Measurements from ENCODE around the gene TFCP2L1.
"Not testable (repeated sequence)": the region's sequence is repeated elsewhere in the genome, so short reads cannot be mapped to it uniquely, and the experiment has no call there.

The TFCP2L1 gene, protein sequence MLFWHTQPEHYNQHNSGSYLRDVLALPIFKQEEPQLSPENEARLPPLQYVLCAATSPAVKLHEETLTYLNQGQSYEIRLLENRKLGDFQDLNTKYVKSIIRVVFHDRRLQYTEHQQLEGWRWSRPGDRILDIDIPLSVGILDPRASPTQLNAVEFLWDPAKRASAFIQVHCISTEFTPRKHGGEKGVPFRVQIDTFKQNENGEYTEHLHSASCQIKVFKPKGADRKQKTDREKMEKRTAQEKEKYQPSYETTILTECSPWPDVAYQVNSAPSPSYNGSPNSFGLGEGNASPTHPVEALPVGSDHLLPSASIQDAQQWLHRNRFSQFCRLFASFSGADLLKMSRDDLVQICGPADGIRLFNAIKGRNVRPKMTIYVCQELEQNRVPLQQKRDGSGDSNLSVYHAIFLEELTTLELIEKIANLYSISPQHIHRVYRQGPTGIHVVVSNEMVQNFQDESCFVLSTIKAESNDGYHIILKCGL

DNA sequence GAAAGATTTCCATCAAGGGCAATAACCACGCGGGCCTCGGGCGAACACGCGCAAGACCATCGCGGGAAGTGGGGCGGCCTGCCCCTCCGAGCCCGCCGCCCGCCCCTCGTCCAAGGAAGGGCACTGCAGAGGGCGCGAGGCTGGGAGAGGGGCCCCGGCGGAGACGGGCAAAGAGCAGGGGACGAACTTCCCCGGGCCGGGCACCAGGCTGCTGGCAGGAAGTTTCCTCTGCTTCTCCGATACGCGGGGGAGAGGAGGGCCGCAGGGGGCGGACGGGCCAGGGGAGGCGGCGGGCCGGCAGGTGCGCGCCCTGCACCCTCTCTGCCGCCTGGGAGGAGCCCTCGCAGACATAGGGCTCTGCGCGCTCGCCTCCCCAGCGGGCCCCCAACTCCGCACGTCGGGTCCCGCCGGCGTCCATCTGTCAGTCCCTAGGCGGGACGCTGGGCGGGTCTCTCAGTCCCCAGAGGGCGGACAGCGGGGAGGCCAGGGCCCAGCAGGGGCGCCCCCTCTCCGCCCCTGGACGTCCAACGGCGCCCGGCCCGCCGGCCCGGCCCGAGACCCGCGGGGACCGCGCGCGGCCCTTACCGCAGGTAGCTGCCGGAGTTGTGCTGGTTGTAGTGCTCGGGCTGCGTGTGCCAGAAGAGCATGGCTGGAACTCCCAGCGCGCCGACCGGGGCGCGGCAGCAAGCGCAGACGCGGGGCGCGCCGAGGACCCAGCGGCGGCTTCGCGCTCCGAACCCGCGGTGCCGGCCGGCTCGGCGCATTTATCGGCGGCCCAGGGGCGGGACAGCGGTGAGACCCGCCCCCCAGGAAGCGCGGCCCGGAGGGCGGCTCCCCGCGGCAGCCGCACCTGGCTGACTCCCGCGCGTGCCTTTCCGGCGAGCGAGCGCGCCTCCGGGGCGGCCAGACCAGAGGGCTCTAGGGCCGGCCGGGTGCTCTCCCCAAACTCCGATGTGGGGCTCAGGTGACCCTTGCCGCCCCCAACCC is at the start of gene TFCP2L1:
TSS of gene TFCP2L1 (minus strand) at position 740 of the 987 bp plus-strand sequence. CDS start at position 647, 93 bp downstream.
- DNase-seq (ENCODE audit: low read depth, low spot score): peak; percentile 49

- DNase-seq (ENCODE audit: low read depth, low spot score): no peak
Measured at GRCh38 chr2:121333834-121334558, 49.0 kb upstream of the TFCP2L1 start.

DNA sequence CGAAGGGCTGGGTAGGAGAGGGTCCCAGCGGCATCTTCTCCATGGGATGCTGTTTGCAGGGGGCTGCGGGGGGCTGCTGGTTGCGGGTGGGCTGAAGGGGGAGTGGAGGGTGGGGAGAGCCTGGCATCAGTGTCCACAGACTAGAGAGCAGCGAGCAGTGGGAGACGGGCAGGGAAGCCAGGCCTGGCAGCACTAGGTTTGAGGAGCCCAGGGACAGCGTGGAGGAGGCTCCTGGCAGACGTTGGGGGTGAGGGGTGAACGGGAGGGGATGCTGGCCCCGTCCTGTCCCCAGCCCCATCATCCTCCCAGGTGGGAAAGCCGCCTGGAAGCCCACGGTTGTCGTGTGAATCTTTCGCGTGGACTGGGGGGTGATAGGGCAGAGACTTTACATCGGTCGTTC is 48.2 kb upstream of the TFCP2L1 start:
- no peak for DNase-seq (ENCODE audit: low read depth, low spot score)

DNA sequence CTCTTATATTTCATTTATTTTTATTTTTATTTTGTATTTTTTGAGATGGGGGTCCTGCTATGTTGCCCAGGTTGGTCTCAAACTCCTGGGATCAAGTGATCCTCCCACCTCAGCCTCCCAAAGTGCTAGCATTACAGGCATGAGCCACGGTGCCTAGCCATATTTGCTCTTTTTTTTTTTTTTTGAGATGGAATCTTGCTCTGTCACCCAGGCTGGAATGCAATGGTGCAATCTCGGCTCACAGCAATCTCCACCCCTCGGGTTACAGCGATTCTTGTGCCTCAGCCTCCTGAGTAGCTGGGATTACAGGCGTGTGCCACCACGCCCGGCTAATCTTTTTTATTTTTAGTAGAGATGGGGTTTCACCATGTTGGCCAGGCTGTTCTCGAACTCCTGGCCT is 46.3 kb upstream of the TFCP2L1 start:
- DNase-seq (ENCODE audit: low read depth, low spot score): not testable (repeated sequence)

GRCh38 chr2:121330921-121331320 is 45.9 kb upstream of the TFCP2L1 start:
- DNase-seq (ENCODE audit: low read depth, low spot score): no peak

DNA sequence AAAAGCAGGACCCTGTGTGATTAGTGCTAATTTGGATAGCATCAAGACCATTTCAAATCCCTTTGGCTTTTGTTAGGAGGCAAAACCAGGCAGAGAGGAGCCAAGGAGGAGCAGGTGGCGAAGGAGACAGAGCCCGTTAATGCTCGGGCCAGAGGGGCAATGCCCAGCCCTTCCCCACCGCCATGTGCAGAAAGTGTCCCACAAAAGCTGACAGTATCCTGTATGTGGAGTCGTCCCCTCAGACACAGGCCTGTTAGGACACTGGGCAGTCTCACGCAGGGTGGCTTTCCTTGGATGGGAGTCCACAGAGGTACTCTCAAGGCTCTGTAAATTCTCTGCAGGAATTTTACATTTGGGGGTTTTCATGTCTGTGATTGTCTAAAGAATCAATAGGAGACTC is 44.8 kb upstream of the TFCP2L1 start:
- no peak for DNase-seq (ENCODE audit: low read depth, low spot score)

- DNase-seq (ENCODE audit: low read depth, low spot score): no peak
Measured at GRCh38 chr2:121326628-121327027, 41.6 kb upstream of the TFCP2L1 start.

- DNase-seq (ENCODE audit: low read depth, low spot score): no peak
Measured at GRCh38 chr2:121324601-121325000, 39.6 kb upstream of the TFCP2L1 start.

- no peak for DNase-seq (ENCODE audit: low read depth, low spot score)
Measured at GRCh38 chr2:121321476-121321875, 36.5 kb upstream of the TFCP2L1 start.

GRCh38 chr2:121319941-121320340 is 34.9 kb upstream of the TFCP2L1 start:
- no peak for DNase-seq (ENCODE audit: low read depth, low spot score)

DNA sequence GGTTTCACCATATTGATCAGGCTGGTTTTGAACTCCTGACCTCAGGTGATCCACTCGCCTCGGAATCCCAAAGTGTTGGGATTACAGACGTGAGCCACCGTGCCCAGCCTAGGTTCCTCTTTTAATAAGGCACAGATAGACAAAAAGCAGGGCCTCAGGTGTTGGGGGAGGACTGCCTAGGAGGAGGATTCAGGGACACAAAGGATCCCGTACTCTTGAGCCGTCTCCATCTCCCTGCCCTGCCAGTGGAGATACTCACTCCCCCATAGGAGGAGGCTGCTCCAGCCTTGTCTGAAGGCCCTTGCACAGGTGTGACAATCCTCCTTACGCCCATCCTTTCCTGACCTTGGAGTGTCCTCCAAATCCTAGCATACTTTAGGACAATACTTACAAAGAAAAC is 32.0 kb upstream of the TFCP2L1 start:
- no peak for DNase-seq (ENCODE audit: low read depth, low spot score)

DNA sequence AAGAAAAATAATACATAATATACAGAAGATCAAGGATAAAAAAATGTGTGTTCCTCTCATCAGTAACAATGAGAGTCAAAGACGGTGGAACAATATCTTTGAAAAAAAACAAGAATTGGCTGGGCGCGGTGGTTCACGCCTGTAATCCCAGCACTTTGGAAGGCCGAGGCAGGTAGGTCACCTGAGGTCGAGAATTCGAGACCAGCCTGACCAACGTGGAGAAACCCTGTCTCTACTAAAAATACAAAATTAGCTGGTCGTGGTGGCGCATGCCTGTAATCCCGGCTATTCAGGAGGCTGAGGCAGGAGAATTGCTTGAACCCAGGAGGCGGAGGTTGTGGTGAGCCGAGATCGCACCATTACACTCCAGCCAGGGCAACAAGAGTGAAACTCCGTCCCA is 28.7 kb upstream of the TFCP2L1 start:
- DNase-seq (ENCODE audit: low read depth, low spot score): not testable (repeated sequence)

DNA sequence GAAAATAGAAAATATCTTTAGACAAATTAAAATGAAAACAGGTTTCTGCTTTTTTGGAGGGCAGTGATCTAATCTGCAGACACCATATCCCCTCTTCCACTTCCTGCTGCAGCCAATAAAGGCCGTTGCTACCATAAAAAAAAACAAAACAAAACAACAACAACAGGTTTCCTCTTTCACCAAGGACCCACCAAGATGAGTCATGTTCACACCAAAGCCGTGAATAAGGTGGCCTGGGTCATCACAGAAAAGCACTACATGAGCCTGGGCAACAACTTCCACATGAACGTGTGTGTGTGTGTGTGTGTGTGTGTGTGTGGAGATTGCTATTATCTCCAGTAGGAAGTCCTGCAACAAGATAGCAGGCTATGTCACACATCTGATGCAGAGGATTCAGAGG is 24.8 kb upstream of the TFCP2L1 start:
- DNase-seq (ENCODE audit: low read depth, low spot score): peak; percentile 40

- DNase-seq (ENCODE audit: low read depth, low spot score): no peak
Measured at GRCh38 chr2:121309323-121309722, 24.3 kb upstream of the TFCP2L1 start.

- no peak for DNase-seq (ENCODE audit: low read depth, low spot score)
Measured at GRCh38 chr2:121307048-121307447, 22.0 kb upstream of the TFCP2L1 start.

DNA sequence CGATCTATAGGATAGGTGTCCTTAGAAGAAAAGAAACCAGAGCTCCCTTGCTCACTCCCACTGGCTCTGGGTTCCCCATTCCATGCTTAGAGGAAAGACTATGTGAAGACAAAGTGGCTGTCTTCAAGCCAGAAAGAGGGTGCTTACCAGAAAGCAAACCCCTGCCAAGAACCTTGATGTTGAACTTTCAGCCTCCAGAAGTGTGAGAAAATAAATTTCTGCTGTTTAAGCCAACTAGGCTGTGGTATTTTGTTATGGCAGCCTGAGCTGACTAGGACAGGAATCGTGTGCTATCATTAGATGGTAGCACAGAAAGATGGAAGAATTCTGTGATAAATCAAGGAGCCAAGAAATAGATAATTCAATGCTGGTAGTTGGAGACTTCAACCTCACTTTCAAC is 19.9 kb upstream of the TFCP2L1 start:
- DNase-seq (ENCODE audit: low read depth, low spot score): no peak

DNA sequence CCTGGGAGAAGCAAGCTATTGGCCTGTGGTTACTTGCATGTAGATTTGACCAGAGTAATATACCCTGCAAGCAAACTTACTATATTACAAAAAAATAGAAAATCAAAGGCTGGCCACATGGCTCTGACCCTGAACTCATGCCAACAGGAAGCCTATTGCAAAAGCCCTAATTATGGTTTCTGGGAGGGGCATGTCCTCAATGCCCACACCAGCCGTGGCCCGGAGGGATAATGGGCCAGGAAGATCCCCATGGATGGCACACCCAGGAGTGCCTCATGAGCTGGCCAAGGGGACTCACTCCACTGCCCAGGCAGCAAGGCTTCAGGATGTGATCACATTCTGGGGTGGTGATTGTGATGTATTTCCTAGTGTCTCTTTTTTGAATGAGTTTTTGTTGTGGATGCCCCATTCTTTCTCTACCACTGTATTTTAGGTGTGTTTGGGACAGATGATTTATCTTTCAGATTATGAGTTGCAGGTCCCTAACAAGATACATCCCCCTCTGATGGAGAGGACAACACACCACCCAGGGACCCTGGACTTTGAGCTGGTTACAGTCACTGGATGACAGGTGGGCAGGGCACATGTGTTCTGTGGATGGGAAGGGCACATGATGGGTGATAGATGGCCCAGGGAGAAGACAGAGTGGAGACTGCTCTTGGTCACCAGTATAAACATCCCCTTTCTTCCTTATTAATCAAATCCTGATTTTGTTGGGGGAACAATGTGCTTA is 18.7 kb upstream of the TFCP2L1 start:
- DNase-seq (ENCODE audit: low read depth, low spot score): no peak

DNA sequence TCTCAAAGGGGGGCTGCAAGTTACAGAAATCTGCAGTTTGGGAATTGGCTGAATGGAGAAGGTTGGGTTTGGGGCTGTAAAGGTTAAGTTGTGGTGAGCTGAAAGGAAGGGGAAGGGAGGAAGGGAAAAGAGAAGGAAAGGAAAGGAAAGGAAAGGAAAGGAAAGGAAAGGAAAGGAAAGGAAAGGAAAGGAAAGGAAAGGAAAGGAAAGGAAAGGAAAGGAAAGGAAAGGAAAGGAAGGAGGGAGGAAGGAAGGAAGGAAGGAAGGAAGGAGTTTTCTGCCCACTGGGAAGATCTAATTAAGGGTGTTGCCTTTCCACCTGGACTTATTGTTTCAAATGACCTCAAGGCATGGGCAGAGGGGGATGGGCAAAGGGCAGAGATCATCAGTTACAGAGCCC is 16.2 kb upstream of the TFCP2L1 start:
- not testable (repeated sequence) for DNase-seq (ENCODE audit: low read depth, low spot score)

GRCh38 chr2:121298476-121298875 is 13.5 kb upstream of the TFCP2L1 start:
- DNase-seq (ENCODE audit: low read depth, low spot score): no peak

- DNase-seq (ENCODE audit: low read depth, low spot score): not testable (repeated sequence)
Measured at GRCh38 chr2:121297866-121298265, 12.9 kb upstream of the TFCP2L1 start.

Data from astrocyte of the hippocampus (primary cell).